GM19467 (cell line): ENCODE results near the gene LAMB4.

Experiments used
- ATAC-seq: cut with Tn5 transposase; IDR thresholded peaks from one replicate; pipeline ENCODE4 v1.9.1; 2021; ENCODE audit warnings: mild to moderate bottlenecking, moderate library complexity; ENCODE audit not compliant: unreplicated experiment

The LAMB4 gene

GRCh38 chr7:108142675-108143259 is 12.6 kb upstream of the LAMB4 start:
- ATAC-seq, result no peak

DNA sequence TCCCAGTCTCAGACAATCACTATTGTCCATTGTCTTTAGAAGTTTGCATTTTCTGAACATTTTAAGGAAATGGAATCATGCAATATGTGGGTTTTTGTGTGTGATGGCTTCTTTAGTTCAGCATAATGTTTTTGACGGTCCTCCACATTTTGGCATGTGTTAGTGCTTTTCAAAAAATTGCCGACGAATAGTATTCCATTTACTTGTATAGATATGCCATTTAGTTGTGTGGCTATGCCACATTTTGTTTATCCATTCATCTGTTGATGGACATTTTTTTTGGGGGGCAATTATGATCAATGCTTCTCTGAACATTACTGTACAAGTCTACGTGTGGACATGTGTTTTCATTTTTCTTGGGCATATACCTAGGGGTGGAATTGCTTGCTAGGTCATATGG is 12.0 kb upstream of the LAMB4 start:
- ATAC-seq, result no peak

GRCh38 chr7:108140671-108141070 is 10.5 kb upstream of the LAMB4 start:
- ATAC-seq, result no peak

DNA sequence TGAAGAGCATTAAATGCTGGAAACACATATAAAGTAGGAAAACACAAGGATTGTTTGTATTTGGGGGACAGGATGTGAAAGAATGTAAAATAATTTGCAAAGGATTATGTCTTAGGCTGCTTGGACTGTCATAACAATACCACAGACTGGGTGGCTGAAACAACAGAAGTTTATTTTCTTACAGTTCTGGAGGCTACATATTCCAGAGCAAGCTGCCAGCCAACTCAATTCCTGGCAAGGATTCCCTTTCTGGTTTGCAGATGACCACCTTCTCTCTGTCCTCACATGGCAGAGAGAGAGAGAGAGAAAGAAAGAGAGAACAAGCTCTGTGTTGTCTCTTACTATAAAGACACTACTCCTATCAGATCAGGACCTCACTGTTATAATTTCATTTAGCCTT is 8.8 kb upstream of the LAMB4 start:
- ATAC-seq, result no peak

DNA sequence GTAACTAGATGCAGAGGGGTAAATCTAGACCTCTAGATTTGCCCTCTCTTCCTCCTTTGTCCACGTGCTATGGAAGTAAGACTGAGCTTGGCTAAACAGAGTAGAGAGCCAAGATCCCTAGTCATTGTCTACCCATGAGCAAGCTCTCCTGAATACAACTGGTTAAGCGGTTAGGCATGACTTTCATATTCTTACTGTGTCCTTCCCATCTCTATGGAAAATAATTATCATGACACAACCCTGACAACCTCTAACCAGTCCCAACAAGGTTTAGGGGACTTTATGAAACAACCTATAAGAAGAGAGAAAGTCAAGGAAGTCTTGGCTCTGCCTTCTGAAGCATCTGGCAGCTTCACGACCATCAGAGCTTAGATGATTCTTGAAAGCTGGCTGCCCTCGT is 7.8 kb upstream of the LAMB4 start:
- ATAC-seq, result no peak

DNA sequence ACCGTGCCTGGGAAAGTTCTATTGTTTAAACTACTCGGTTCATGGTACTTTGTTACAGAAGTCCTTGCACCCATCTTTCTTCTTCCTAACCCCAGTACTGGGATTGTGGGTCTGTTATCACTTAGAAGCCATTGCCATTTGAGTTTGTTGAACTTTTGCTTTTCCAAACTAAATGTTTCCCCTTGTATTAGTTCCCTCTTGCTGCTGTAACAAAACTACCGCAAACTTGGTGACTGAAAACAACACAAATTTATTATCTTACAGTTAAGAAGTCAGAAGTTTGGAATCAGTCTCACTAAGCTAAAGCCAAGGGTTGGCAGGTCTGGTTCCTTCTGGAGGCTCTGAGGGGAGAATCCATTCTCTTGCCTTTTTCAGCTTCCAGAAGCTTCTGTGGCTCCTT is 6.9 kb upstream of the LAMB4 start:
- no peak for ATAC-seq

DNA sequence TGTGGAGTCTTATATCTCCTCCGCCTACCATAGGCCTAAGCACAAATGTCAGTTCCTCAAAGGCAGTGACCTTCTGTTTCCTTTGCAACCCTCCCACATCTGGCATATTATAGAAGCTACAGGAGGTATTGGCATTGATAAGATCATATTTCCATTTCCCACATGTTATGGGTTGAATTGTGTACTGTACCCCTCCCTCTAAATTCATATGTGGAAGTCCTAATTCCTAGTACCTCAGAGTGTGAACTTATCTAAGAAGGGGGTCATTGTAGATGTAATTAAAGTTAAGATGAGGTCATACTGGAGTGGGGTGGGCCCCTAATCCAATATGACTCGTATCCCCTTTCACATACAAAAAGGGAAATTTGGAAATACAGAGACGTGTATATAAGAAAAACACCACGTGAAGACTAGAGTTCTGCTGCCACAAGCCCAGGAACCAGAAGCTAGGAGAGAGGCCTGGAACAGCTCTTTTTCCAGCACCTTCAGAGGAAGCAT is 6.1 kb upstream of the LAMB4 start:
- ATAC-seq, result peak; percentile 30

- peak; percentile 98 for ATAC-seq
These were observed 5.5 kb upstream of the LAMB4 start for GRCh38 chr7:108135446-108136190.

DNA sequence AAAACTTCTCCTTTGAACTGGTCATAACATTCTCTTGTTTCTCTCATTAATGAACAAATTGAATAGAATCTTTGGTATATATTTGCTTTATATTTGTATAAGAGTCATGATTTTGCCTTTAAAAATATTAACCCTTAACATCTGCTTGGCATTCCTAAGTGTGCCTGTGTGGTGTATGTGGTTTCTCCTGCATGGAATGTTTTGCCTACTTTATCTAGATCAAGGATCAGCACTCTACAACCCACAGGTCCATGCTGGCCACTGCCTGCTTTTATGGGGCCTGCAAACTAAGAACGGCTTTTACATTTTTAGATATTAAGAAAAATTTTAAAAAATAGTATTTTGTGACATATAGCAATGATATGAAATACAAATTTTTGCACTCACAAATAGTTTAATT is 4.3 kb upstream of the LAMB4 start:
- ATAC-seq, result no peak

DNA sequence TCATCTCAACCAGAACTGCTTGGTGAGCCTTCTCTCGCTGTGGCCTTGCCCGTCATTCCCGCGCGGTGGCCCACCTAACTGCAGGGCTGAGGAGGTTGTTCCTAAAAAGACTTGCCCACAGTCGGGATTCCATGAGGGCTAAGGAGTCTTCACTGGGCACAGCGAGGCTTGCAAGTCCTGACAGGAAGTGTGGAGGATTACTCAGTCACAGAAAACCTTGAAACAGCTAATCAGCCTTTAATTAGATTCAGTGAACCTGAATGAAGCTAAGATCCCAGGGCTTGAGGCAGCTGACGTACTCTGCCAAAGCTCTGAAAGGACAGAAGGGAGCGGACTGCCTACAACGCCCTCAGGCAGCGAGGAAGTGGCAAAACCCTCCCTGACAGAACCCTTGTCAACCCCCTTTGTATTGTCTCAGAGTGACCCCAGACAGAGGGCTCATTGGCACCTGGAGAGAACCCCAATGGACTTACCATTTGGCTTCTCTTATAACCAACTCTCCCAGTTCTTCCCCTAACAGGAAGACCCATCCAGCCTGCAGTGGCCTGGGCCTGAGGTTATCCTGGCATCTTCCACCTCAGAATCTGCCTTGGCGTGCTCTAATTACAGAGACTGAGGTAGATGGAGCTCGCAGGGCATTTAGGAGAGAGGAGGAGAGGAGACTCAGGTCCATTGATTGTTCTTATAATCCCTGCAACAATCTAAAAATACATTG is 2.5 kb upstream of the LAMB4 start:
- ATAC-seq, result no peak

- no peak for ATAC-seq
These were observed 869 bp downstream of the LAMB4 start for GRCh38 chr7:108129018-108129965.

DNA sequence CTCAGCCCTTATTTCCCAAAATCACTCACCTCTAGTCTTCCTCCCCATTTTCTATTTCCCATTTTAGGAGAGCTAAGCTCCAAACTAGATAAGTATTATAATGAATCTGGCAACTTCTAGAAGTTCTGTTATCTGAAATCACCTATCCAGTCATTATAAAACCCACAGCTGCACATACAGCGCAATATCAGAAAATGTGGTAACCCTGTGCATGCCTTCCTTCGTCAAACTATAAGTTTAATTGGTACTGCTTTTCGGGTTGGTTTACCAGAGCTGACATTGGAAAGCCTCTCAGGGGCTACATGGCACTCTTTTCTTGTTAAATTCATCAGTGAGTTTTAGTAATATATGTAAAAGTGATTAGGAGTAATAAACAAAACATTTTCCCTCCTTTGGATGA is 1.6 kb downstream of the LAMB4 start:
- no peak for ATAC-seq

GRCh38 chr7:108127461-108127860 is 2.7 kb downstream of the LAMB4 start:
- no peak for ATAC-seq

DNA sequence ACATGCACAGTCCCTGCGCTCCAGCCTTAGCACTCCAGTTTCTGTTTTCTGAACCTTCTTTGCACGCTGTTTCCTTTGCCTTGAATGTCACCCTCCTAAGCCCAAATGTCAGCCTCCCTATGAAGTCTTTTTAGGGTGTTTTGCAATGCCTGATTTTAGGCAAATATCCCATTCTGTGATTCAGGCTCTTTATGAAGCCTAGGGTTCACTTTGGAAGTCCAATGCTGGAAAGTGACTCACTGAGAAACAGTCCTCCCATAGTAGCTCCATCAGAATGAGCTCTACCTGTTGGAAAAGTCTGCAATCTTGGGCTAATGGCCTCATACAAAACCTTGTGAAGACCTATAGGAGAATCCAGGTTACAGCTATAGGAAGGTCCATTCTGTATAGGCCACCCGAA is 5.3 kb downstream of the LAMB4 start:
- no peak for ATAC-seq

- ATAC-seq, result no peak
These were observed 8.0 kb downstream of the LAMB4 start for GRCh38 chr7:108122181-108122580.

DNA sequence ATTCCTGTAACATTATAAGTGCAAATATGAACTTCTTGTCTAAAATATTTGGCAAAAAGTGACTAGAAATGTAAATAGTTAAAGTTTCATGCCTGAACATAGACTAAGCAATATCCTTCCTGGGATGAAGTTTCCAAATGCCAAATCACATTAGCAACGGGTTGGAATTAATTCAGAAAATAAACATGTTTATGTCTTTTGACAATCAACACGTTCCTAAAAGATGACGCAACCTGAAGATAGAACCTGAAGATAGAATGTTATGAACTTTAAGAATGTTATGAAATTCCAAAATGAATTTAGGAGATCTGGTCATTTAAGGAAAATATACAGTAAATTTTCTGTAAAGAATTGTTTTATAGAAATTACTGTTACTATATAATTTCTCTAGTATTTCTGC is 9.2 kb downstream of the LAMB4 start:
- ATAC-seq, result no peak

GRCh38 chr7:108120196-108120595 is 10.0 kb downstream of the LAMB4 start:
- no peak for ATAC-seq

DNA sequence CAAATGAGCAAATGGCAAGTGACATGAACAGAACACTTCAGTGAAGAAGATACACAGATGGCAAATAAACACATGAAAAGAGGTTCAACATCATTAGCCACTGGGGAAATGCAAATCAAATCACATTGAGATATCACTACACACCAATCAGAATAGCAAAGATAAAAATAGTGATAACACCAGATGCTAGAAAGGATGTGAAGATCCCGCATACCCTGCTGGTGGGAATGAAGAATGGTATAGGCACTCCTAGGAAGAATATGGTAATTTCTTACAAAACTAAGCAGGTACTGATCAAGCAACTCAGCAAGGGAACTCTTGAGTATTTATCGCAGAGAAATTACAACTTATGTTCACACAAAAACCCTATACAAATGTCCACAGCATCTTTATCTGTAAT is 11.2 kb downstream of the LAMB4 start:
- no peak for ATAC-seq

GRCh38 chr7:108114117-108114841 is 15.9 kb downstream of the LAMB4 start:
- ATAC-seq, result peak; percentile 82

- no peak for ATAC-seq
These were observed 17.5 kb downstream of the LAMB4 start for GRCh38 chr7:108112683-108113082.
